Keratinocyte (primary cell): ENCODE data around the gene LILRB2.
"Not testable (repeated sequence)": the region's sequence is repeated elsewhere in the genome, so short reads cannot be mapped to it uniquely, and the experiment has no call there.

Experiments used
- EZH2 ChIP-seq: IDR thresholded peaks from one replicate; pipeline ENCODE4 v1.6.1; 2012; ENCODE audit warnings: inconsistent platforms, mild to moderate bottlenecking, low read length, moderate library complexity
- TF ChIP-seq, protein P1 (sequence below), 3 experiments: IDR thresholded peaks in 1 of 3; conservative IDR thresholded peaks in 1 of 3; optimal IDR thresholded peaks in 1 of 3; 2 replicates in 2 of 3; 3 replicates in 1 of 3; pipeline versions ENCODE3 to v1.5.1; 2011; ENCODE audit warnings: low read length in 3 of 3, mild to moderate bottlenecking in 3 of 3, moderate library complexity in 2 of 3, control low read depth in 1 of 3, inconsistent platforms in 1 of 3; ENCODE audit not compliant: insufficient read depth in 2 of 3; ENCODE audit errors: extremely low read depth in 1 of 3

DNA sequence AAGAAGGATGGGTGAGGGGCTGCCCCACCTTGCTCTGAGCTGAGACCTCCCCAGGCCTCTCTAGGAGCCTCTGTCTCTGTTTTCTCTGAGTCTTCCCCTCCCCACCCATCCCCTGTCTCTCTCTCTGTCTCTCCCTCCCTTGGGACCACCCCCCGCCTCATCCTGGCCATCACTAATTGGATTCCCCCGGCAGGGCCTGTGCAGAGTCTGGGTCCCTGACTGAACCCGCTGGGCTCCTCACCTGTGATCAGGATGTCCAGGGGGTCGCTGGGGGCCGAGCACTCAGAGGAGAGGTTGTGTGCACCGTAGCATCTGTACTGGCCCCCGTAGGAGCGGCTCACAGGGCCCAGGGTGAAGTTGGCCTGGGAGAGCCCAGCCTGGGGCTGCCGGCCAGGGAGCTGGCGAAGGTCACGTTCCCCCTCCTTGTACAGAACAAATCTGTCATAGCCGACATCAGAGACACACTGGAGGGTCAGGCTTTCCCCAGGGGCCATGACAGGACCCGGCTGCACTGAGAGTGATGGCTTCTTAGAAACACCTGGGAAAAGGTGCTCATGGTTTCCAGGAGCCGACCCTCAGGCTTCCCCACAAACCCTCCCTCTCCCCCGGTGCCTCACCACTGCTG is 2.2 kb downstream of the LILRB2 start:
- TF ChIP-seq, protein P1, sequence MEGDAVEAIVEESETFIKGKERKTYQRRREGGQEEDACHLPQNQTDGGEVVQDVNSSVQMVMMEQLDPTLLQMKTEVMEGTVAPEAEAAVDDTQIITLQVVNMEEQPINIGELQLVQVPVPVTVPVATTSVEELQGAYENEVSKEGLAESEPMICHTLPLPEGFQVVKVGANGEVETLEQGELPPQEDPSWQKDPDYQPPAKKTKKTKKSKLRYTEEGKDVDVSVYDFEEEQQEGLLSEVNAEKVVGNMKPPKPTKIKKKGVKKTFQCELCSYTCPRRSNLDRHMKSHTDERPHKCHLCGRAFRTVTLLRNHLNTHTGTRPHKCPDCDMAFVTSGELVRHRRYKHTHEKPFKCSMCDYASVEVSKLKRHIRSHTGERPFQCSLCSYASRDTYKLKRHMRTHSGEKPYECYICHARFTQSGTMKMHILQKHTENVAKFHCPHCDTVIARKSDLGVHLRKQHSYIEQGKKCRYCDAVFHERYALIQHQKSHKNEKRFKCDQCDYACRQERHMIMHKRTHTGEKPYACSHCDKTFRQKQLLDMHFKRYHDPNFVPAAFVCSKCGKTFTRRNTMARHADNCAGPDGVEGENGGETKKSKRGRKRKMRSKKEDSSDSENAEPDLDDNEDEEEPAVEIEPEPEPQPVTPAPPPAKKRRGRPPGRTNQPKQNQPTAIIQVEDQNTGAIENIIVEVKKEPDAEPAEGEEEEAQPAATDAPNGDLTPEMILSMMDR (optimal IDR thresholded peaks at IDR 0.05 in 1 of 3, IDR thresholded peaks at IDR 0.05 in 1 of 3, conservative IDR thresholded peaks at IDR 0.05 in 1 of 3; ENCODE audit: extremely low read depth in 1 of 3, insufficient read depth in 2 of 3, low read length in 3 of 3) = not testable (repeated sequence)
- not testable (repeated sequence) for TF ChIP-seq EZH2
